Erythroblast (primary cell): ENCODE results near the gene PPP1R2.

Experiments
- GATA1 ChIP-seq: IDR thresholded peaks from 2 replicates; pipeline ENCODE4 v1.6.1; 2011; ENCODE audit warnings: low read depth, mild to moderate bottlenecking, control low read depth, low read length, moderate library complexity
- POLR2A ChIP-seq: IDR thresholded peaks from 2 replicates; pipeline ENCODE4 v1.6.1; 2011; ENCODE audit warnings: mild to moderate bottlenecking, low read length

DNA sequence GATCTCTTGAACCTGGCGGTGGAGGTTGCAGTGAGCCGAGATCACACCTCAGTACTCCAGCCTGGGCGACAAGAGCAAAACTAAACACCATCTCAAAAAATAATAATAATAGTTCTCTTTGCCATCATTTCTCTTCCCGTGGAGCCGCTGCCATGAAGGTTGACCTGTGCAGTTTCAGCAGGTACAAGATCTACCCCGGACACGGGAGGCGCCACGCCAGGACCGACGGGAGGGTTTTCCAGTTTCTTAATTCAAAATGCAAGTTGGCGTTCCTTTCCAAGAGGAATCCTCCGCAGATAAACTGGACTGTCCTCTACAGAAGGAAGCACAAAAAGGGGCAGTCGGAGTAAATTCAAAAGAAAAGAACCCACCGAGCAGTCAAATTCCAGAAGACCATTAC, 11.3 kb upstream of the PPP1R2 start:
- TF ChIP-seq POLR2A (no peak), GATA1 (no peak)
